Kidney epithelial cell (primary cell): ENCODE measurements around the gene ABLIM2. TPM values are rescaled to one million over a fixed set of nuclear protein-coding genes. Genes with fewer than 3 reads are reported as not detected.
A peak's percentile ranks its signal among the peaks of the same experiment; 100 is the strongest.

Experiments
- DNase-seq: peaks from one replicate; pipeline ENCODE4 v3.0.0-alpha.2; 2010; ENCODE audit warnings: low read depth
- H3K27me3 ChIP-seq: 2 replicates; pipeline ENCODE4 v1.6.0; 2011; ENCODE audit warnings: low read length; ENCODE audit not compliant: control insufficient read depth, insufficient read depth
- H3K36me3 ChIP-seq: 2 replicates; pipeline ENCODE4 v1.5.1; 2011; ENCODE audit warnings: low read length; ENCODE audit not compliant: control insufficient read depth, insufficient read depth
- H3K4me3 ChIP-seq: 2 replicates; pipeline ENCODE4 v1.5.1; 2011; ENCODE audit warnings: low read depth, mild to moderate bottlenecking, control low read depth, low read length
- CTCF ChIP-seq: IDR thresholded peaks from 2 replicates; pipeline ENCODE4 v1.5.1; 2011; ENCODE audit warnings: mild to moderate bottlenecking, moderate library complexity, low read length, control low read depth, inconsistent platforms; ENCODE audit not compliant: insufficient read depth, poor library complexity, severe bottlenecking
- total RNA-seq: library from RNA; depleted of rRNA; stranded (reverse); fragments of >200 nt; gene quantifications from 2 replicates; pipeline ENCODE4 v1.2.3, GENCODE V29; 2015

The ABLIM2 gene
- total RNA-seq, result 1.3 and 7.2 TPM in 2 replicates

- no peak for TF ChIP-seq CTCF
- H3K4me3 ChIP-seq, result peak within 1 kb of the TSS; percentile 64
- no peaks in the 10 kb centered on the region for H3K36me3 ChIP-seq
- peak; percentile 80 for DNase-seq
- peaks cover 48% of the 10 kb centered on the region for H3K27me3 ChIP-seq
These were observed at the start of gene ABLIM2 for GRCh38 chr4:8158710-8159536. Gene ABLIM2 (minus strand): TSS chr4:8158813. CDS start chr4:8158689, 124 bp downstream.

GRCh38 chr4:8207314-8207713, 48.7 kb upstream of the ABLIM2 start:
- no peak for TF ChIP-seq CTCF
- Histone ChIP-seq H3K36me3 (no peaks in the 10 kb centered on the region), H3K27me3 (no peaks in the 10 kb centered on the region), H3K4me3 (no peak overlapping the region)
- no peak for DNase-seq

GRCh38 chr4:8205749-8206611, 47.4 kb upstream of the ABLIM2 start:
- no peaks in the 10 kb centered on the region for H3K27me3 ChIP-seq
- H3K4me3 ChIP-seq, result no peak overlapping the region
- no peak for TF ChIP-seq CTCF
- no peaks in the 10 kb centered on the region for H3K36me3 ChIP-seq
- no peak for DNase-seq

- no peak for DNase-seq
- H3K4me3 ChIP-seq, result no peak overlapping the region
- H3K36me3 ChIP-seq, result no peaks in the 10 kb centered on the region
- no peaks in the 10 kb centered on the region for H3K27me3 ChIP-seq
- no peak for TF ChIP-seq CTCF
These were observed 46.7 kb upstream of the ABLIM2 start for GRCh38 chr4:8205241-8205707.

GRCh38 chr4:8204576-8205227, 46.1 kb upstream of the ABLIM2 start:
- Histone ChIP-seq H3K36me3 (no peaks in the 10 kb centered on the region), H3K27me3 (no peaks in the 10 kb centered on the region), H3K4me3 (no peak overlapping the region)
- DNase-seq, result no peak
- TF ChIP-seq CTCF, result no peak
